Measurements from ENCODE around the gene ADAMTS2. TPM values are rescaled to one million over a fixed set of nuclear protein-coding genes. Genes with fewer than 3 reads are reported as not detected.

Gene ADAMTS2
- total and polyA plus RNA-seq, 2 of the 4 experiments (the other 2 are of a cell fraction), result 19.0 to 58.8 TPM

DNA sequence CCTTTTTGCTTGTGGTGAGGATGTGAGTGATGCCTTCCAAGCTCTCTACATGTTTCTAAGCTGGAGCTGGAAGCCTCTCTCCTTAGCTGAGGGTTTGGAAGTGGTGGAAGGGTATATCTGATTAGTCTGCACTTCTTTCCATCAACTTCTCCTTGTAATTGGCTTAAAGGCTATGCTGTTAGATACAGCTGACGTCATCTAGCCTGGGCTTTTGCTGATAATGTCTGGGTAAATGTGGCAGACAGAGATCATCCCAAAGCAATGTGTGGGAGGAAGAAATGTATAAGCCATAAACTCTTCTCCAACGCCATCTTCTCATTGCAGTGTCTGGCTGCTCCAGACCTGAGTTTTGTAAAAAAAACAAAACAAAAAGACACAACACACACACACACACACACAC lies 255.8 kb downstream of the ADAMTS2 start:
- no peak for TF ChIP-seq SMC3 (IDR thresholded peaks at IDR 0.05; ENCODE audit: low read depth, low read length)
- TF ChIP-seq BHLHE40 (IDR thresholded peaks at IDR 0.05; ENCODE audit: low read depth, low read length), result no peak
- TF ChIP-seq POLR2A (IDR thresholded peaks at IDR 0.05; ENCODE audit: low read depth, low read length), result no peak
- no peak for TF ChIP-seq FOS (IDR thresholded peaks at IDR 0.05; ENCODE audit: low read depth, low read length)
- TF ChIP-seq, protein P1, sequence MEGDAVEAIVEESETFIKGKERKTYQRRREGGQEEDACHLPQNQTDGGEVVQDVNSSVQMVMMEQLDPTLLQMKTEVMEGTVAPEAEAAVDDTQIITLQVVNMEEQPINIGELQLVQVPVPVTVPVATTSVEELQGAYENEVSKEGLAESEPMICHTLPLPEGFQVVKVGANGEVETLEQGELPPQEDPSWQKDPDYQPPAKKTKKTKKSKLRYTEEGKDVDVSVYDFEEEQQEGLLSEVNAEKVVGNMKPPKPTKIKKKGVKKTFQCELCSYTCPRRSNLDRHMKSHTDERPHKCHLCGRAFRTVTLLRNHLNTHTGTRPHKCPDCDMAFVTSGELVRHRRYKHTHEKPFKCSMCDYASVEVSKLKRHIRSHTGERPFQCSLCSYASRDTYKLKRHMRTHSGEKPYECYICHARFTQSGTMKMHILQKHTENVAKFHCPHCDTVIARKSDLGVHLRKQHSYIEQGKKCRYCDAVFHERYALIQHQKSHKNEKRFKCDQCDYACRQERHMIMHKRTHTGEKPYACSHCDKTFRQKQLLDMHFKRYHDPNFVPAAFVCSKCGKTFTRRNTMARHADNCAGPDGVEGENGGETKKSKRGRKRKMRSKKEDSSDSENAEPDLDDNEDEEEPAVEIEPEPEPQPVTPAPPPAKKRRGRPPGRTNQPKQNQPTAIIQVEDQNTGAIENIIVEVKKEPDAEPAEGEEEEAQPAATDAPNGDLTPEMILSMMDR (conservative IDR thresholded peaks at IDR 0.05; ENCODE audit: low read depth, low read length), result no peak
- TF ChIP-seq CEBPB (IDR thresholded peaks at IDR 0.05; ENCODE audit: low read depth, low read length), result no peak
- no peak for TF ChIP-seq RCOR1 (IDR thresholded peaks at IDR 0.05; ENCODE audit: insufficient replicate concordance, low read length)
- no peak for TF ChIP-seq MXI1 (IDR thresholded peaks at IDR 0.05; ENCODE audit: borderline replicate concordance, low read depth, low read length)
- BruUV-seq (replicated peaks), result no TSS peak
- Histone ChIP-seq H3K27me3 (ENCODE audit: control insufficient read depth, insufficient read depth, low read length) (no peaks in the 10 kb centered on the region), H3K4me1 (ENCODE audit: control insufficient read depth, insufficient read depth, low read length) (no peaks in the 10 kb centered on the region), H4K91ac (ENCODE audit: insufficient read depth, low read depth, low read length) (no peak overlapping the region), H2AFZ (replicated peaks; ENCODE audit: low read length, poor library complexity) (no peak overlapping the region), H3K9ac (ENCODE audit: low read depth, low read length) (no peak overlapping the region), H2BK15ac (ENCODE audit: low read depth, low read length) (no peak overlapping the region), H2AK5ac (ENCODE audit: low read depth, low read length) (no peak overlapping the region), H4K20me1 (ENCODE audit: insufficient read depth, low read length) (no peaks in the 10 kb centered on the region), H3K9me1 (ENCODE audit: insufficient read depth, low read length) (no peaks in the 10 kb centered on the region), H3K9me3 (ENCODE audit: control insufficient read depth, insufficient read depth, low read length) (peaks cover 39% of the 10 kb centered on the region), H3K23ac (ENCODE audit: low read depth, low read length) (no peak overlapping the region), H2BK20ac (ENCODE audit: low read depth, low read length) (no peak overlapping the region), H2AK9ac (replicated peaks; ENCODE audit: low read depth, low read length, poor library complexity) (no peak overlapping the region), H2BK5ac (ENCODE audit: low read depth, low read length, poor library complexity, severe bottlenecking) (no peak overlapping the region), H4K5ac (ENCODE audit: low read depth, low read length) (no peak overlapping the region), H3K36me3 (ENCODE audit: control insufficient read depth, insufficient read depth, low read length) (peaks cover 2% of the 10 kb centered on the region; the same call in 1 of the 2 replicates), H3K56ac (ENCODE audit: extremely low read depth, insufficient read depth, low read length) (no peak overlapping the region), H2BK120ac (ENCODE audit: low read depth, low read length) (no peak overlapping the region), H4K8ac (ENCODE audit: low read depth in 2 of 2, low read length in 2 of 2) (no peak overlapping the region), H3K79me1 (ENCODE audit: low read depth in 1 of 2, low read length in 2 of 2) (no peaks in the 10 kb centered on the region), H3K4me3 (ENCODE audit: insufficient read depth, low read depth, low read length) (no peak overlapping the region), H3K27ac (ENCODE audit: insufficient read depth, low read length) (no peak overlapping the region), H3K18ac (ENCODE audit: low read depth, low read length) (no peak overlapping the region), H3K14ac (replicated peaks; ENCODE audit: low read depth, low read length) (no peak overlapping the region), H3K4ac (ENCODE audit: low read depth, low read length) (no peak overlapping the region), H3K4me2 (ENCODE audit: low read depth, low read length) (no peak overlapping the region)
- POLR2A ChIA-PET (ENCODE audit: unreplicated experiment), result no interaction called here
- in situ Hi-C loops (cut with MboI; ENCODE audit: low sequenced_read_pairs), result no loop called here
- intact Hi-C loops (cut with micrococcal nuclease), result no loop called here
- WGBS, 2 experiments (ENCODE audit: extremely low coverage in 2 of 2, insufficient read length in 1 of 2), result no CpG with 5 or more reads among the region's 2 CpGs
- dilution Hi-C loops (cut with HindIII; ENCODE audit: low sequenced_read_pairs, unreplicated experiment), result no loop called here
- CTCF ChIA-PET, result no interaction called here
- DNase-seq (no peak), ATAC-seq (ENCODE audit: low read depth) (no peak)
